ENCODE results near the gene DRD4.
"Not testable (repeated sequence)": the region's sequence is repeated elsewhere in the genome, so short reads cannot be mapped to it uniquely, and the experiment has no call there.

DRD4 gene

DNA sequence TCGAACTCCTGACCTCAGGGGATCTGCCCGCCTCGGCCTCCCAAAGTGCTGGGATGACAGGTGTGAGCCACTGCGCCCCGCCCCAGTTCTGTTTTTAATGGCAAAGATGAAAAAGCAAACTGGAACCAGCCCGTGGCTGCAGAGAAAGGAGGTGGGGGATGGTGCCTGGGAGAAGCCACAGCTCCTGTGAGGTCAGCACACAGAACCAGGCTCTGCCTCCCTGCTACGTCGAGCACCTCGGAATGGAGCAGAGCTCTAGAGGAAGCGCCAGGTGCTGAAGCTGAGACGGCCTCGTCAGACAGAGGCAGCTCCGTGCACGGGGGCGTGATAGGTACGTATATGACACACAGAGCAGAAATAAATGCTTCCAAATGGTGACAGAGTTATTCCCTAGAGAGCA, 8.5 kb downstream of the DRD4 start:
- DNase-seq, result no peak

DNA sequence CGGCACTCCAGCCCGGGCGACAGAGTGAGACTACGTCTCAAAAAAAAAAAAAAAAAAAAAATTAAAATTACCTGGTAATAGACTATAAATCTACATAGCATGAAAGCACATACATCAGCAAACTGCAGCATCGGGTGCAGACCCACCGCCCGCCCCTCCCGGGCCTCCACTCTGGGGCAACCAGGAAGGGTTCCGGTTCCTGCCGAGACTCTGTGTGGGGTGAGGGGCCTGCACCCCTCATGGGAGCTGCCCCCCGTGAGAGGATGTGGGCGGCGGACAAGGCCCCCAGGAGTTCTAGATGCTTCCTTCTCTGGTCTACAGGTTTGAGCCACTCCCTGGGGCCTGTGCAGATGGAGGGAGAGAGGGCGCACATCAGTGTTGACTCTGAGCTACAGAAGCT, 9.1 kb downstream of the DRD4 start:
- no peak for DNase-seq

DNA sequence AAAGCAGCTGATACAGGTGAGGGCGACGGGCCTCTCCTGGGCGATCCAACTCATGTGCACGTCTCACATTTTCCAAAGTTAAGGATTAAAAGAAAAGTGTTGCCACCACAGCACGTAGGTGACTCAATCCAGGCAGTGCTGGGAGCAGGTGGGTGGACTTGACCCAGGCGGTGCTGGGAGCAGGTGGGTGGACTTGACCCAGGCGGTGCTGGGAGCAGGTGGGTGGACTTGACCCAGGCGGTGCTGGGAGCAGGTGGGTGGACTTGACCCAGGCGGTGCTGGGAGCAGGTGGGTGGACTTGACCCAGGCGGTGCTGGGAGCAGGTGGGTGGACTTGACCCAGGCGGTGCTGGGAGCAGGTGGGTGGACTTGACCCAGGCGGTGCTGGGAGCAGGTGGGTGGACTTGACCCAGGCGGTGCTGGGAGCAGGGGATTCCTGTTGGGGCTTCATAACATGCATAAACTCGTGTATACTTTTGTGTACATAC, 10.6 kb downstream of the DRD4 start:
- DNase-seq, result not testable (repeated sequence)

DNA sequence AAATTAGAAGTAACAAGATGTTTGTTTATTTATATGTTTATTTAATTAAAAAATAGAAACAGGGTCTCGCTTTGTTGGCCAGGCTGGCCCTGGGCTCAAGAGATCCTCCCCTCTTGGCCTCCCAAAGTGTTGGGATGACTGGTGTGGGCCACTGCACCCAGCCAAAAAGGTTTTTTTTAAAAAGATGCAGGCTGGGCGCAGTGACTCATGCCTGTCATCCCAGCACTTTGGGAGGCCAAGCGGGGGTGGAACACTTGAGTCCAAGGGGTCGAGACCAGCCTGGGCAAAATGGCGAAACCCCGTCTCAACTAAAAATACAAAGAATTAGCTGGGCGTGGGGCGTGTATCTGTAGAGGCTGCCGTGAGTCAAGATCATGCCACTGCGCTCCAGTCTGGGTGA, 13.4 kb downstream of the DRD4 start:
- no peak for DNase-seq

DNA sequence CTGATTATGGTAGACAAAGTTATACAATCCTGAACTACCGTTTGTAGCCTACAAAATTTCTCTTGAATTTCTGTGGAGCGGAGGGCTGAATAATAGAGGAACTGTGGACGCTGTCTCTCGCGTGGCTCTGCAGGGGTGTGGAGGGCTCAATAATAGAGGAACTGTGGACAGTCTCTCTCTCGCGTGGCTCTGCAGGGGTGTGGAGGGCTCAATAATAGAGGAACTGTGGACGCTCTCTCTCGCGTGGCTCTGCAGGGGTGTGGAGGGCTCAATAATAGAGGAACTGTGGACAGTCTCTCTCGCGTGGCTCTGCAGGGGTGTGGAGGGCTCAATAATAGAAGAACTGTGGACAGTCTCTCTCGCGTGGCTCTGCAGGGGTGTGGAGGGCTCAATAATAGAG, 16.1 kb downstream of the DRD4 start:
- not testable (repeated sequence) for DNase-seq

DNA sequence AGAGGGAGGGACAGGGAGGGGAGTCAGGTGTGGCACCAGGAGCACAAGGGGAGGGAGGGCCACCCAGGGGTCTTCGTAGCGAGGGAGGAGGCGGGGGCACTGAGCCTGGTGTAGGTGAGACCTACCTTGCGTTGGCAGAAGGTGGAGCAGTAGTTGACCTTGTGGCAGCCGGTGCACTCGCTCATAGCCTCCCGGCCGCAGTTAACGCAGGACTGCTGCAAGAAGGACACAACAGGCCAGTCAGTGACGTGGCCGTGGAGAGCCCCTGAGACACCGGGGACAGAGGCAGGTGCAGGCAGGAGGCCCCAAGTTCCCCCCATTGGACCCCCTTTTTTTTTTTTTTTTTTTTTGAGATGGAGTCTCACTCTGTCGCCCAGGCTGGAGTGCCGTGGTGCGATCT, 16.8 kb downstream of the DRD4 start:
- DNase-seq, result no peak

DNA sequence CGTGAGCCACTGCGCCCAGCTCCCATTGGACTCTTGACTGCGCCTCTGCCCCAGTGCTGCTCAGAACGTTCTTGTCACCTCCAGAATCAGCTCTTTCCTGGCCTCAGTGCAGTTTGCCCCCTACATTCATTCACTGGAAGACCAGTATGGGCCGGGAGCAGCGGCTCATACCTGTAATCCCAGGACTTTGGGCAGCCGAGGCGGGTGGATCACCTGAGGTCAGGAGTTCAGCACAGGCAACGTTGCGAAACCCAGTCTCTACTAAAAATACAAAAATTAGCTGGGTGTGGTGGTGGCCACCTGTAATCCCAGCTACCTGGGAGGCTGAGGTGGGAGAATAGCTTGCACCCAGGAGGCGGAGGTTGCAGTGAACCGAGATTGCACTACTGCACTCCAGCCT, 17.4 kb downstream of the DRD4 start:
- not testable (repeated sequence) for DNase-seq

DNA sequence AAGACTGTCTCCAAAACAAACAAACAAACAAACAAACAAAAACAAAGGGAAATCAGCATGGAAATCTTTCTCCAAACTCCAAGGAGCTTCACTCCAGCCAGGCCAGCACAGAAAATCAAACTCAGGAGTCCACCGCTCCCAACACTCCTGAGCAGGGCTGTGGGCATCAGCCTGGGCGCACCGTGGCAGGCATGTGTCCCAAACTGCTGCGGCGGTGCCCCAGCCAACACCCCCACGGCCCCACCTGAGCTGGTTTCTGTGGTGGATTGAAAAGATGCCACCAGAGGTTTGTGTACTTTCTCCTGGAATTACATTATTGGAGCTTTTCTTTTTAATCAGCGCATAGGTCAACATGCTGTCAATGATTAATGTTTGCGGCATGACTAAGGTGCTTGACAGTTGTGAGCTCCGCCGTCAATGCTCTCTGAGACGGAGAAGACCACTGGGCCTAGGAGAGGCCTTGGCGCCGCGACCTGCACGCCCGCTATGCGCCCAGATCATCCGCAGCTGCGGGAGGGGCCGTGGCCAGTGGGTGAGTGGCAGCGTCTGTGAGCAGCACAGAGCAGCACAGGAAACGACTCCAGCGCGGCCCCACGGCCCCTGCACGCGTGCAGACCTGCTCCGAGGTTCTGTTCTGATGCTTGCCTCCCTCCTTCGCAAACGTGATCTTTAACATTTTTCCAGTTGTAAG, 18.1 kb downstream of the DRD4 start:
- no peak for DNase-seq

DNA sequence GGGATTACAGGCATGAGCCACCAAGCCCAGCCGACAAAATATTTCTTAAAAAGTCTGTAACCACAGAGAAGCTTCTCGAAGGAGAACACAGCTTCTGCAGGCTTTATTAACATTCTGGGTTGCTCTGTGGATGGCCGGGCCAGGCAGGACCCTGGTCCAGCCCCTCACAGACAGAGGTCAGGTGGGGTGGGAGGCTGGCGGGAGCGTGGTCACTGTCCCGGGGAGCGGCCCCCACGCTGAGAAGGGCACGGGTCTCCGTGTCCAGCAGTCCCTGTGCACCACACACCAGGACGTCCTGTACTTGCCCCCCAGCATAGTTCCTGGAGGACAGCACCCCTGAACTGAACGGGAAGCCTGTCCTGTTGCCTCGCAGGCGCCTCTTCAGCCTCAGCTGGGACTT, 19.4 kb downstream of the DRD4 start:
- no peak for DNase-seq

DNA sequence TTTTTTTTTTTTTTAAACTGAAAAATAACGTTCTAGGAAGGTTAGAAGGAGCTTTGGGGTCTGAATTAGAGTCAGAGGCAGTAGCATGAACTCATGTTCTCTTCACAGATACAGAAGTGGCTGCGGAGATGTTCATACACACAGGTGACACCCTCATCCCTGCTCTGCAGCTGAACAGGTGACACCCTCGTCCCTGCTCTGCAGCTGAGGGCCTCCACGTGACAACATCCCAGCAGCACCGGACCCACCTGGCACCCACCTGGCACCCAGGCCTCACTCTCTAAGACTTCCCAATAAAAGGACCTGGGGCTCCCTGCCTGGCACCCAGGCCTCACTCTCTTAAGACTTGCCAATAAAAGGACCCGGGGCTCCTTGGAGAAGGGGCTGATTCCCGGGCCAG, 19.8 kb downstream of the DRD4 start:
- DNase-seq, result no peak

DNA sequence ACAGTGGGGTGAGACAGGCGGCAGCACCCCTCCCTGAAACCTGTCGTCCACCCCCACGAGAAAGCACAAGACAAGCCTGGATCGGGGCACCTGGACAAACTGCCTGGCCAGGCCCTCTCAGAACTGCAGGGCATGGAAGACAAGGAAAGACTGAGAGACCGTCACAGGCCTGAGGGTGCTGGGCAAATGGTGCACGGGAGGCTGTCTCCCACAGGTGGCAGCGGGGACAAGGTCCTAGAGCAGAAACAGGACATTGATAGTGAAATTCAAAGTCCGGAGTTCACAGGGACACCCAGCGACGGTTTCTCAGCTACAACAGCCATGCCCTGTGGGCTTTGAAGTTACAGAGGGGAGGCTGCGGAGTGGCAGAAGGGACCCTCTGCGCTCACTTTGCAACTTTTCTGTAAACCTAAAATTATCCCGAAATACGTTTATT, 20.6 kb downstream of the DRD4 start:
- no peak for DNase-seq

DNA sequence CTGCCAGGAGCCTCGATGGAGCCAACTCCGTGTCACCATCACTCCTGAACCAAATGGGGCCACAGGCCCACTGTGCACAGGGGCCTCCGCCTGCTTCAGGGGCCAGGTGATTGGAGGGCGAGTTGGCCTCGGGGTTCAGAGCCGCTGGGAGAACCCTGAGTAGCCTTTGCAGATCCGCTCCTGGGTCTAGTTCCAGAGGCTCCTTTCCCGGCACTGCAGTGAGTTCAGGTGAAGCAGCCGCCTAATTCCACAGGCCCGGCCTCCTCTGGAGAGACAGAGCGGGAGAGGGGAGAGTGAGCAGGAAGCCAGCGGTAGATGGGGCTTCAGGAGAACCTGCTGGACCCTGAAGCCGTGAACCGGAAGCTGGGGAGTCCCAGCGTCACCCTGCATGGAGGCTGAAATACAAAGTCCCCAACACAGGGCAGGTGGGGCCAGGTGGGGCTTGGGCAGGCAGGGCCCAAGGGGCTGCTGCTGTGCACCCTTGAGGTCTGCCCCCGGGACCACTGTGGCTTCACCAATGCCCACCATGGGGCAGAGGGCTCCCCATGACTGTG, 22.5 kb downstream of the DRD4 start:
- DNase-seq, result no peak

DNA sequence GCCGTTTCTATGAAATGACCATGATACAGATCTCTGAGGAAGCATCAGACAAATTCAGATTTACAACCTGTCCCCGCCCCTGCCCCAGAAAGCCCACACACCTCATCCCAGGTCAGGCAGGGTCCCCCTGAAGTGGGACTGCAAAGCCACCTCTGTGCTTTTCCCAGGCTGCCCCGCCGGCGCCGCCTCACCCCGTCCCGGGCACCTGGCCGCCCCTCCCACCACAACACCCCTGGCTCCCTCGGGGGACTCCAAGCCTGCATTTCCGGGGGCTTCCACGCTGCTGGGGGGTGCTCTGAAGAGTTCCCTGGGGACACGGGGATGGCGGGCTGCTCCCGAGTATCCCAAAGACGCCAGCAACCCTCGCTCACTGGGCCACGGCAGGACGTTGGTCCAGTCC, 23.2 kb downstream of the DRD4 start:
- DNase-seq, result no peak

DNA sequence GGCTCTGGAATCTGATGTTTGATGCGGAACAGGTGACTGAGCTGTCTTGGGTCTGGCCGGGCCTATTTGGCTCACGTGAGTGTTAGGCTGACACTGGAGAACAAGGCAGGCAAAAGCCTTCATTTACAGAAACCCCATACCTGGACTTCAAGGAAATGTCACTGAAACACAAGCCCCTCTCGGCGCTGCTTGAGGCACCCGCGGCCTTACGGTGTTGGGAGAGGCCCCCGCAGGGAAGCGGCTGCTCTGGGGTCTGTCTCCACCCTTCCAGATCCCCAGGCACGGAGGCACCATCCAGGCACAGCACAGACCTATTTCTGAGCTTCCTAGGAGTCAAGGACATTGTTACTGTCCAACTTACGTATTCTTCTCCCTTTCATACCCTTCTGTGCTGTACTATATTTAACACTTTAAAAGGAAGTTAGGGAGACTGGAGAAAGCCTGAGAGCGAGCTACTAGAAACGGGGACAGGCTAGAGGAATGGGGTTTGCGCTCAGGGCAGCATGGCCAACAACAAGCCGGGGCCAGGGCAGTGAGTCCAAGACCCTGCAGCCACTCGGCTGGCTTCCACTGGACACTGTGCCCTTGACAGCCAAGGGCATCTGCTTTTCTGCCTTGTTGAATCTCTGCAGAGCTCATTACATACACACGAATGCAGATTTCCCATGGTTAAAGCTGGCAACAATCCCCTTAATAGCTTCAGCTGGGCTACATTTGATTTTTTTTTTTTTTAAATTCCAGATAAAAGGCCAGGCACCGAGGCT, 23.8 kb downstream of the DRD4 start:
- DNase-seq, result no peak

DNA sequence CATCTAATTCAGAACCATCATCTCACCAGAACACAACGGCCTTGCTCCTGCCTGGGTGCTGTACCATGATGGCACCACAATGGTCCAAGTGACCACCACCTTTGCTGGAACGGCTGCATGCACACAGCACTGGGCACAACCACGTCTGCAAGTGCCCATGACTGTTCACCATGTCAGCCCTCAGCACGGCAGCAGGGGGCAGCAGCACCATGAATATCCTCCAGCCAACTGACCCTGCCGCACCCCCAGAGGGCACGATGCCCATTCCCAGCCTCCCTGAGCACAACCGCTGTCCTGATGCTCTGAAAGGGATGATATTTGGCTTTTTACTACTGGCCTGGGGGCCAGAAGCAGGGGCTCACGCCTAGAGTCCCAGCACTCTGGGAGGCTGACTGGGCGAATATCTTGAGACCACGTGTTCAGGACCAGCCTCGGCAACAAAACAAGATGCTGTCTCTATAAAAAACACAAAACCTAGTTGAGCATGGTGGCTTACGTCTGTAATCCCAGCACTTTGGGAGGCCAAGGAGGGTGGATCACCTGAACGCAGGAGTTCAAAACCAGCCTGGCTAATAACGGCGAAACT, 25.7 kb downstream of the DRD4 start:
- no peak for DNase-seq

DNA sequence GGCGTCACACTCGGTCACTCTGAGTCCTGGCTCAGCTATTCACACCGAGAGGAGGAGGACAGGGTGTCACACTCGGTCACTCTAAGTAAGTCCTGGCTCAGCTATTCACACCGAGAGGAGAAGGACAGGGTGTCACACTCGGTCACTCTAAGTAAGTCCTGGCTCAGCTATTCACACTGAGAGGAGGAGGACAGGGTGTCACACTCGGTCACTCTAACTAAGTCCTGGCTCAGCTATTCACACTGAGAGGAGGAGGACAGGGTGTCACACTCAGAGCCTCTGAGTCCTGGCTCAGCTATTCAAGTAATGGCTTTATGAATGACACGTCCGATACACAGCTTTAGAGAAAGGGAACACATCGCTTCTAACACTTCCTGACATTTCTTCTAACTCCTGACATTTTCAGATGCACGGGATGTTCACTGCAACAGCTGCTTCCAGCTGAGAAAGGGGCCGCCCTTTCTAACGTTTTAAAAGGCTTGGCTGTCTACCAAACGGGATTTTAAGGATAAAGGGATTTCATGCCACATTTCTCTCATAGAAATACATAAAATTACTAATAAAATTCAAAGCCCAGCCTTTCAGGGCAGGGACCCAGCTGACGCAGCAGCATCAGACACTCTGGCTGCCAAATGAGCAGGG, 28.1 kb downstream of the DRD4 start:
- no peak for DNase-seq

DNA sequence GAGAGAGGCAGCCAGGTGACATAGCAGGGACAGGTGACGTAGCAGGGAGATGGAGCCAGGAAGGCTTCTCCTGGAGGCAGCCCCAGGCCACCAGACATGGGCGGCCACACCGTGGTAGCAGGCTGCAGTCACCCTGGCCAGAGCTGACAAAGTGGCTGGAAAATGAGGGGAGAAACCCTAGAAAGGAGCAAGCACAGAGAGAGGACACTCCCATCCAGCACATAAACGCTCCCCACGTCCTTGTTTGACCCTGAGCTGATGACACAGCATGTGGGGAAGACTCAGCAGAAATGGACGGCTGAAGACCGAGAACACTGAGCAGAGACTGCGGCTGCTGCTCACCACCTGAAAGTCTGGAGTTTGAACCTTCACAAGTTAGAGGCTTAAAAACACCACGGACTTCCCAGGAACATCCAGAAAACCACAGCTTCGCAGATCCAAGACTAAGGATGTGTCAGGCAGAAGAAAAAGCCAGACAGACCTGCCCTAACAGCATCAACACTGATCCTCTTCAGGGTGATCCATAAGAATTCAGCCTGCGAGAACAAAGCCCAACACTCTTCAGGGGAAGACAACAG, 28.7 kb downstream of the DRD4 start:
- DNase-seq, result no peak

DNA sequence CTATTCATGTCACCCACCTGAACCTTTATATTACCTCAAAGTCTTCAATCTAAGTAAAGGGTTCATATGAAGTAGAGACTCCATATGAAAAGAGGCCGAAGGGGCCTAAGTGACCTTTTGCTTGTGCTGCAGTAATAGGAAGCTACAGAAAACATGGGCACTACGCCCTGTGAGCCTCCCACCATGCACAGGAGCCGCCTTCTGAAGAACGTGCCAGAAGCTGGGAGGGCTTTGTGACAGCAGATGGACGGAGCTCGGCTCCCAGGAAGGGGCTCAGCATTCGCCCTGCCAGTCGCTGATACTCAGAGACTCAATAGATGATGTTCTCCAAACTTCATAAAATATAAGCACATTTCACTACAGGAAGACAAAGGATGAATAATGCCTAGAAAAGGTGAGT, 36.8 kb downstream of the DRD4 start:
- no peak for DNase-seq

DNA sequence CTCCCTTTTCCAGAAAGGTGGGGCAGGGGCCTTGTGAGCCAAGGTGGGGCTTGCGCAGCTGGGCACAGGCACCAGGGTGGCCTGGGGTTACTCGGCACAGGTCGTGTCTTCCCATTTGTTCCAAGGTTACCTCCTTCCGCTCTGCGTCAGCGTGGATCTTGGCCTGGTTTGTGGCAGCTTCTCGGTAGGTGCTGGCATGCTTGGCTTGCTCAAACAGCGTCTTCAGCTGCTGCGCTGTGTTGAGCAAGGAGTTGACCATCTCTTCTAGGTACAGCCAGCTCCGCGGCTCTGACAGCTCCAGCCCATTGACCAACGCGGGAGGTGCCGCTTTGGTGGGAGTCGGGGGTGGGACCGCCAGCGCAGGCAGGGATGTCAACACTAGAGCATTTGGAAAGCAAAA, 37.3 kb downstream of the DRD4 start:
- no peak for DNase-seq

DNA sequence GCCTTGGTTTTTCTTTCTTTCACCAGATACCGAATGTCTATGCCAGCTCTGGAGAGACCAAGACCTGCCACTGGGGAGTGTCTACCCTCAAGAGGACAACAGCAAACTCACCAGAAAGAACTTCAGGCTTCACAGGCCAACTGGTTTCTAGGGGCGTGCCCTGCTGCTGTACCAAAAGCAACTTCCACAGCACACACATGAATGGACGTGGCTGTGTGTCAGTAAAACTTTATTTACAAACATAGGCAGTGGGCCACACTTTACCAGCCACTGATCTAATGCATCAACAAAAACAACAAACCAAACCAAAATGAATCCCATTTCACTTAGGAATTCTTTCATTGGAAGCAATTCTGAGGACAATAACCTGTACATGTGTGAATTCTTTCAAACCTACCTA, 41.2 kb downstream of the DRD4 start:
- DNase-seq, result no peak

DNA sequence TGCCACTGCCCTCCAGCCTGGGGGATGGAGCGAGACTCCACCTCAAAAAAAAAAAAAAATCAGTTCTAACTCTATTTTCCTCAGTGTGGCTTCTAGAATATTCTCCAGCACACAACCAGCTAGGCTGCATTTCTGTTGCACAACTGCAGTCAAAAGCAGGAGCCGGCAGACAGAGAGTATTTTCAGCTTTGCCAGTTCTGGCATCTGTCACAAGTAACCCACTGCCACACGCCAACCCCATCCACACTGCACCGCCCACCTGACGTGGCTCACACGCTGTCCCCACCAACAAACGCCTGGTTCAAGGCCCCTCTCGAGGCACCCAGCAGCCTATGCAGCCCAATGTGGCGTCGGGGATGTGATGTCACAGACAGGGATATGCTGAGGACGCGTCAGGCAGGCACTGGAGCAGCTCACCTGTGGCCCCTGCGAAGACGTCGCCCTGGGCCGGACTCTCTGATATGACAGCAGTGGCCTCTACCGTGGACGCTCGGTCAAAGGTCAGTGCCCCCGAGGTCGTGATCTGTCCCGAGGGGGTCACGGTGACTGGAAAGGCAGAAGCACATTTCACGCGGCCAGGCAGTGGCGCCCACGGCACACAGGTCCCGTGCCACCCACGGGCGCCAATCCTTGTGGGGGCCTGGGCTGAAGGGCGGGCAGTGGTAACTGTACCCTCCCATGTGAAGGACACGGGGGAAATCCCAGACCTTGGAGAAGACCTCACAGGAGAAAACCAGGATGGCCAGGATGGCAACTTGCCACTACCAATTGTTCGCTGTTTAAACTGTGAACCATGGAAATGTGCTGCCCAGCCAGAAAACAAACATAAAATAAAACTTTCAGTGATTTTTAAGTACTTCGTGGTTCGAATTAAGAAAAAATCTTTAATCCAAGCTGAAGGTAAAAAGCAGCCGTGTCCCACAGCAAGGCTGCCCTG, 42.5 kb downstream of the DRD4 start:
- no peak for DNase-seq

DNA sequence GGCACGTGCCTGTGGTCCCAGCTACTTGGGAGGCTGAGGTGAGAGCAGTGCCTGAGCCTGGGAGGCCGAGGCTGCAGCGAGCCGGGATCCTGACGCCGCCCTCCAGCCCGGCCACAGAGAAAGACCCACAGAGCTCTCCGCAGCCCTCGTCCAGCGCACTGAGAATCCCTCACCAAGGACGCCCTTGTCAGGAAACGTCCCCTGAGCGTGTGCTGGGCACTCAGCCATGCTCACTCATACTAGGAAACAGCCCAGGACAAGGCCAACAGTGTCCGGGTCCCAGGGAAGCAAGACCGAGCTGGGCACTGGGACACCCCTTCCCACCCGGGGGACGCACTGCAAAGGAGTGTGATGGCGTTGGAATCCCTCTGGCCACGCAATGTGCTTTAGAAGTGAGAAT, 43.4 kb downstream of the DRD4 start:
- no peak for DNase-seq
